ENCODE results near the gene CHAF1A. TPM values are rescaled to one million over a fixed set of nuclear protein-coding genes. Genes with fewer than 3 reads are reported as not detected.

Gene CHAF1A
- total RNA-seq, 1 experiment from 2014 or later = 30.0 TPM

GRCh38 chr19:4362831-4363545, 39.5 kb upstream of the CHAF1A start:
- Histone ChIP-seq H3K27me3 (ENCODE audit: insufficient read depth, low read depth) (no peaks in the 10 kb centered on the region), H3K36me3 (ENCODE audit: low read depth) (no peaks in the 10 kb centered on the region), H3K4me2 (no peak overlapping the region), H3K4me3 (no peak overlapping the region), H3K4me1 (replicated peaks; ENCODE audit: insufficient read depth) (no peaks in the 10 kb centered on the region), H2AFZ (no peak overlapping the region), H3K27ac (no peak overlapping the region), H3F3A (ENCODE audit: insufficient read depth, low read depth) (no peaks in the 10 kb centered on the region), H3K79me2 (ENCODE audit: low read depth) (no peaks in the 10 kb centered on the region), H4K20me1 (ENCODE audit: insufficient read depth) (no peaks in the 10 kb centered on the region), H3K9me3 (ENCODE audit: insufficient read depth, low read depth) (no peaks in the 10 kb centered on the region), H3K9me2 (ENCODE audit: insufficient read depth) (no peaks in the 10 kb centered on the region)
- peak in 1 of 2 experiments; percentile 29 for DNase-seq
- CTCF ChIA-PET = no interaction called here
- BruUV-seq (replicated peaks) = no TSS peak
- intact Hi-C loops (cut with micrococcal nuclease; ENCODE audit: unreplicated experiment) = no loop called here
- POLR2A ChIA-PET (ENCODE audit: unreplicated experiment) = no interaction called here
- TF ChIP-seq EZH2 (IDR thresholded peaks at IDR 0.05; ENCODE audit: low read depth) (no peak), CTCF (conservative IDR thresholded peaks at IDR 0.05) (peak; percentile 48)

- no peaks in the 10 kb centered on the region for H3F3A ChIP-seq (ENCODE audit: insufficient read depth, low read depth)
- H3K9me3 ChIP-seq (ENCODE audit: insufficient read depth, low read depth) = no peaks in the 10 kb centered on the region
- POLR2A ChIA-PET (ENCODE audit: unreplicated experiment) = no interaction called here
- no peaks in the 10 kb centered on the region for H4K20me1 ChIP-seq (ENCODE audit: insufficient read depth)
- H3K4me1 ChIP-seq (replicated peaks; ENCODE audit: insufficient read depth) = no peaks in the 10 kb centered on the region
- intact Hi-C loops (cut with micrococcal nuclease; ENCODE audit: unreplicated experiment) = no loop called here
- DNase-seq = no peak
- BruUV-seq (replicated peaks) = no TSS peak
- no peak overlapping the region for H3K4me2 ChIP-seq
- CTCF ChIA-PET = no interaction called here
- no peaks in the 10 kb centered on the region for H3K27me3 ChIP-seq (ENCODE audit: insufficient read depth, low read depth)
- no peak overlapping the region for H2AFZ ChIP-seq
- H3K79me2 ChIP-seq (ENCODE audit: low read depth) = no peaks in the 10 kb centered on the region
- no peak overlapping the region for H3K27ac ChIP-seq
- TF ChIP-seq CTCF (conservative IDR thresholded peaks at IDR 0.05) (no peak), EZH2 (IDR thresholded peaks at IDR 0.05; ENCODE audit: low read depth) (no peak)
- H3K9me2 ChIP-seq (ENCODE audit: insufficient read depth) = no peaks in the 10 kb centered on the region
- no peak overlapping the region for H3K4me3 ChIP-seq
- no peaks in the 10 kb centered on the region for H3K36me3 ChIP-seq (ENCODE audit: low read depth)
These were observed 38.7 kb upstream of the CHAF1A start for GRCh38 chr19:4363571-4364304.

- POLR2A ChIA-PET (ENCODE audit: unreplicated experiment) = interaction anchor here (0.6 kb wide), 1 partner anchor 37 kb away, joined by 7 read pairs; the partner anchor contains the start of gene CHAF1A
- Histone ChIP-seq H3K27ac (no peak overlapping the region), H3K36me3 (ENCODE audit: low read depth) (no peaks in the 10 kb centered on the region), H4K20me1 (ENCODE audit: insufficient read depth) (no peaks in the 10 kb centered on the region), H3K4me2 (no peak overlapping the region), H3K4me3 (no peak overlapping the region), H3F3A (ENCODE audit: insufficient read depth, low read depth) (no peaks in the 10 kb centered on the region), H3K27me3 (ENCODE audit: insufficient read depth, low read depth) (no peaks in the 10 kb centered on the region), H3K4me1 (replicated peaks; ENCODE audit: insufficient read depth) (no peaks in the 10 kb centered on the region), H3K9me2 (ENCODE audit: insufficient read depth) (no peaks in the 10 kb centered on the region), H3K9me3 (ENCODE audit: insufficient read depth, low read depth) (no peaks in the 10 kb centered on the region), H3K79me2 (ENCODE audit: low read depth) (no peaks in the 10 kb centered on the region), H2AFZ (no peak overlapping the region)
- TF ChIP-seq CTCF (conservative IDR thresholded peaks at IDR 0.05) (no peak), EZH2 (IDR thresholded peaks at IDR 0.05; ENCODE audit: low read depth) (no peak)
- CTCF ChIA-PET = no interaction called here
- intact Hi-C loops (cut with micrococcal nuclease; ENCODE audit: unreplicated experiment) = no loop called here
- no TSS peak for BruUV-seq (replicated peaks)
- no peak for DNase-seq
These were observed 37.1 kb upstream of the CHAF1A start for GRCh38 chr19:4365341-4365740.

All from PC-9 (cell line).